Caco-2 (cell line): ENCODE results near the gene BTBD16. TPM values are rescaled to one million over a fixed set of nuclear protein-coding genes. Genes with fewer than 3 reads are reported as not detected.

Experiments used
- BruUV-seq: library from RNA; stranded (reverse); fragments of 400-500 nt; replicated peaks from 2 replicates; lab custom pipeline; 2021; lab: Mats Ljungman, UMichigan
- CTCF ChIA-PET: fragments of 300-600 bp; sonication (Branson Sonifier 250); formaldehyde crosslinking; loops from one replicate; lab custom pipeline; 2022; ENCODE audit warnings: antibody characterized with exemption; lab: Charles Lee
- POLR2A ChIA-PET: fragments of 300-600 bp; sonication (Branson Sonifier 250); formaldehyde crosslinking; loops from one replicate; lab custom pipeline; 2022; ENCODE audit warnings: antibody characterized with exemption; lab: Charles Lee
- DNase-seq, 2 experiments: peaks; one replicate each; pipeline versions ENCODE4 v3.0.0 to v3.0.0-alpha.2; 2020 to 2022
- H3K27me3 ChIP-seq: replicated peaks from 2 replicates; pipeline ENCODE4 v1.6.0; 2011; ENCODE audit warnings: low read length; ENCODE audit not compliant: control insufficient read depth, insufficient read depth
- H3K36me3 ChIP-seq: 2 replicates; pipeline ENCODE4 v1.5.1; 2011; ENCODE audit warnings: low read length; ENCODE audit not compliant: control insufficient read depth, insufficient read depth
- H3K4me1 ChIP-seq: fragments of 250-450 bp; sonication (Bioruptor Pico); 2 replicates; pipeline ENCODE4 v1.5.1; 2020; ENCODE audit warnings: mild to moderate bottlenecking
- H3K4me3 ChIP-seq: 2 replicates; pipeline ENCODE4 v1.5.1; 2011; ENCODE audit warnings: low read depth, mild to moderate bottlenecking, control low read depth, low read length
- H3K9me3 ChIP-seq: fragments of 250-450 bp; sonication (Bioruptor Pico); 2 replicates; pipeline ENCODE4 v1.5.1; 2020; ENCODE audit warnings: mild to moderate bottlenecking, moderate library complexity
- H3K27ac Mint-ChIP-seq: one replicate; pipeline ENCODE4 v1.8.0; 2022; ENCODE audit warnings: mixed read lengths; ENCODE audit not compliant: unreplicated experiment
- H3K27me3 Mint-ChIP-seq: one replicate; pipeline ENCODE4 v1.8.0; 2022; ENCODE audit warnings: mixed read lengths; ENCODE audit not compliant: insufficient read depth, unreplicated experiment
- H3K36me3 Mint-ChIP-seq: one replicate; pipeline ENCODE4 v1.8.0; 2022; ENCODE audit warnings: mild to moderate bottlenecking, mixed read lengths; ENCODE audit not compliant: insufficient read depth, unreplicated experiment
- H3K4me1 Mint-ChIP-seq: one replicate; pipeline ENCODE4 v1.8.0; 2022; ENCODE audit warnings: low read depth, mixed read lengths; ENCODE audit not compliant: unreplicated experiment
- H3K4me3 Mint-ChIP-seq: one replicate; pipeline ENCODE4 v1.8.0; 2022; ENCODE audit warnings: mild to moderate bottlenecking, moderate library complexity, mixed read lengths; ENCODE audit not compliant: unreplicated experiment
- H3K9me3 Mint-ChIP-seq: one replicate; pipeline ENCODE4 v1.8.0; 2022; ENCODE audit warnings: mixed read lengths; ENCODE audit not compliant: unreplicated experiment
- CTCF ChIP-seq, 2 experiments: fragments of 200-600 bp in 1 of 2; IDR thresholded peaks; 1 replicate in 1 of 2; 2 replicates in 1 of 2; pipeline versions ENCODE4 v1.5.1 to v1.8.0; 2011 to 2022; ENCODE audit warnings: antibody characterized with exemption in 1 of 2, control low read depth in 1 of 2, inconsistent platforms in 1 of 2, low read depth in 1 of 2, low read length in 1 of 2, mild to moderate bottlenecking in 1 of 2, moderate library complexity in 1 of 2; ENCODE audit not compliant: insufficient read depth in 1 of 2, severe bottlenecking in 1 of 2, unreplicated experiment in 1 of 2
- intact Hi-C: fragments of 100-400 bp; cut with micrococcal nuclease; formaldehyde crosslinking; loops from one replicate; pipeline ENCODE4 v1.10.0; 2022; ENCODE audit not compliant: unreplicated experiment
- total RNA-seq: library from RNA; stranded (reverse); gene quantifications from 2 replicates; pipeline ENCODE4 v1.2.3, GENCODE V29; 2022

BTBD16 gene
- total RNA-seq, 1 experiment from 2014 or later: not detected

DNA sequence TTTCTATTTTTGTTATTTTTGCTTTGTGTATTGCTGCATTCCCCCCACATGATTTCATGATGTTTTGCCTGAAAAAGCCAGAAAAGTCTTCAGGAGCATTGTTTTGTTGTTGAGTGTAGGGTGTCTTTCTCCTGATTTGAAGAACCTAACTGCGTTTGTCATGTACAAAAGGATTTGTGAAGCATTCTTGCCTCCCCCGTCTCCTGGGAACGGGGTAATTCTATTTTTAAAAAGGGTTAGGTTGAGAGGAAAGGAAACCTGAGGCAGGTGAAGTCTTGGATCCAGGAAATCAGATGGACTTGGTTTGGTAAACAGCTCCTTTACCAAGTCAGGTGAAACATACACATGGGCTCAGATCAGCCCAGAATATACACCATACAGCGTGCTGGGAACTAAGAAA is 26.0 kb upstream of the BTBD16 start:
- TF ChIP-seq CTCF (IDR thresholded peaks at IDR 0.05; ENCODE audit: insufficient read depth in 1 of 2, low read depth in 1 of 2, low read length in 1 of 2, severe bottlenecking in 1 of 2, unreplicated experiment in 1 of 2): no peak
- POLR2A ChIA-PET: no interaction called here

GRCh38 chr10:122245897-122246296 is 25.2 kb upstream of the BTBD16 start:
- POLR2A ChIA-PET: no interaction called here
- CTCF ChIA-PET: no interaction called here
- no peaks in the 10 kb centered on the region for H3K4me1 Mint-ChIP-seq
- no peak for TF ChIP-seq CTCF (IDR thresholded peaks at IDR 0.05; ENCODE audit: insufficient read depth in 1 of 2, low read depth in 1 of 2, low read length in 1 of 2, severe bottlenecking in 1 of 2, unreplicated experiment in 1 of 2)
- Histone ChIP-seq H3K4me3 (no peak overlapping the region), H3K4me1 (no peaks in the 10 kb centered on the region), H3K27me3 (no peaks in the 10 kb centered on the region), H3K36me3 (no peaks in the 10 kb centered on the region; the same call in none of the 2 replicates), H3K9me3 (no peaks in the 10 kb centered on the region)
- BruUV-seq: no TSS peak
- H3K27ac Mint-ChIP-seq: no peak overlapping the region
- no peak overlapping the region for H3K4me3 Mint-ChIP-seq
- H3K9me3 Mint-ChIP-seq: no peaks in the 10 kb centered on the region
- no peak for DNase-seq
- no peaks in the 10 kb centered on the region for H3K27me3 Mint-ChIP-seq
- H3K36me3 Mint-ChIP-seq: peaks cover 67% of the 10 kb centered on the region
- intact Hi-C loops: no loop called here

More for the DNA sequence above, 26.0 kb upstream of the BTBD16 start:
- Mint-ChIP-seq H3K9me3 (no peaks in the 10 kb centered on the region), H3K36me3 (peaks cover 73% of the 10 kb centered on the region), H3K27ac (no peak overlapping the region), H3K4me1 (no peaks in the 10 kb centered on the region), H3K4me3 (no peak overlapping the region), H3K27me3 (no peaks in the 10 kb centered on the region)
- Histone ChIP-seq H3K4me3 (no peak overlapping the region), H3K4me1 (no peaks in the 10 kb centered on the region), H3K9me3 (no peaks in the 10 kb centered on the region), H3K36me3 (no peaks in the 10 kb centered on the region; the same call in none of the 2 replicates), H3K27me3 (no peaks in the 10 kb centered on the region)
- no TSS peak for BruUV-seq
- CTCF ChIA-PET: no interaction called here
- intact Hi-C loops: no loop called here
- no peak for DNase-seq

DNA sequence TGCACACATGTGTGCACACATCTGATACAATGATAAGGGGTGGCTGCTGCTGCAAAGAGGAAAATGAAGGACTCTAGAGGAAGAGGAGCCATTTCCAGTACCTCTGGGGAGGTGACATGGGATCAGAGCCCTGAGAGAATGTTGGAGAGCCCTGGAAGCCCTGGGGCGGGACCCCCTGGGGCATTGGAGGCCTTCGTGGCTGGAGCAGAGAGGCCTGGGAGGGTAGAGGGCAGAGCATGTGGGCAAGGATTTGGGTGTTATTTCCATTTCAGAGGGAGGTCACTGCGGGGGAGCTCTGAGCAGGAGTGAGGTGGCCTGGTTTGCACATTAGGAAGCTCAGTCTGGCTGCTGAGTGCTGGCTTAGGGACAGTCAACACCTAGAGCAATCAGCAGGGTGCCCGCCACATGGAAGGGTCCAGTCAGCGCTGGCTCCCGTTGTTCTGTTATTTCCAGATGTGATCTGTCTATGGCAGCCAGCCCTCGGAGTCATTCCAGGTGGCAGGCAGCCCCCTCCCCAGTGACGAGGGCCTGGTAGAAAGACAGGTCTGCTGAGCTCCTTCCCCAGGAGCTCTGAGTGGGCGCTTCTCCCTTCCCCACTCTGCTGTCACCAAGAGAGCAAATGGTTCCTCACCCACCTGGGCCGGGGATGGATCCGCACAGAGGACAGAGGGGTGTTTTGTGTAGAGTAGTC is 24.1 kb upstream of the BTBD16 start:
- Mint-ChIP-seq H3K4me3 (no peak overlapping the region), H3K27me3 (no peaks in the 10 kb centered on the region), H3K27ac (no peak overlapping the region), H3K36me3 (peaks cover 60% of the 10 kb centered on the region), H3K9me3 (no peaks in the 10 kb centered on the region), H3K4me1 (no peaks in the 10 kb centered on the region)
- no peak overlapping the region for H3K4me3 ChIP-seq
- no peaks in the 10 kb centered on the region for H3K27me3 ChIP-seq
- CTCF ChIA-PET: no interaction called here
- H3K36me3 ChIP-seq: no peaks in the 10 kb centered on the region; the same call in none of the 2 replicates
- BruUV-seq: no TSS peak
- intact Hi-C loops: no loop called here
- POLR2A ChIA-PET: no interaction called here
- H3K4me1 ChIP-seq: no peaks in the 10 kb centered on the region
- no peak for TF ChIP-seq CTCF (IDR thresholded peaks at IDR 0.05; ENCODE audit: insufficient read depth in 1 of 2, low read depth in 1 of 2, low read length in 1 of 2, severe bottlenecking in 1 of 2, unreplicated experiment in 1 of 2)
- H3K9me3 ChIP-seq: no peaks in the 10 kb centered on the region
- DNase-seq: no peak
